Stimulated activated naive CD4-positive, alpha-beta T cell (primary cell): ENCODE data around the gene AP4E1.
"Not testable (repeated sequence)": the region's sequence is repeated elsewhere in the genome, so short reads cannot be mapped to it uniquely, and the experiment has no call there.

Experiments used
- DNase-seq, 6 experiments: peaks; one replicate each; lab custom pipeline; 2025; lab: John Stamatoyannopoulos, UW

Gene AP4E1

DNA sequence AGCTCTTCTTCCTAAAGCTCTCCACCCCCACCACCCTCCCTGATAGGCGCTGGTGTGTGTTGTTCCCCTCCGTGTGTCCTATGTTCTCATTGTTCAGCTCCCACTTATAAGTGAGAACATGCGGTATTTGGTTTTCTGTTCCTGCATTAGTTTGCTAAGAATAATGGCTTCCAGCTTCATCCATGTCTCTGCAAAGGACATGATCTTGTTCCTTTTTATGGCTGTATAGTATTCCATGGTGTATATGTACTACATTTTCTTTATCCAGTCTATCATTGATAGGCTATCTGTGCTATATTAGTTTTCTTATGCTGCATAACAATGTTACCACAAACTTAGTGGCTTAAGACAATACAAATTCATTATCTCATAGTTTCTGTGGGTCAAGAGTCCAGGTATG, 42.3 kb downstream of the AP4E1 start:
- not testable (repeated sequence) for DNase-seq

GRCh38 chr15:50953302-50953701, 44.8 kb downstream of the AP4E1 start:
- DNase-seq, result no peak

GRCh38 chr15:50954837-50955236, 46.4 kb downstream of the AP4E1 start:
- DNase-seq, result not testable (repeated sequence)

- no peak for DNase-seq
Observed at GRCh38 chr15:50959717-50960116, 51.2 kb downstream of the AP4E1 start.

GRCh38 chr15:50964075-50964474, 55.6 kb downstream of the AP4E1 start:
- peak in 1 of 6 experiments; percentile 0 for DNase-seq

DNA sequence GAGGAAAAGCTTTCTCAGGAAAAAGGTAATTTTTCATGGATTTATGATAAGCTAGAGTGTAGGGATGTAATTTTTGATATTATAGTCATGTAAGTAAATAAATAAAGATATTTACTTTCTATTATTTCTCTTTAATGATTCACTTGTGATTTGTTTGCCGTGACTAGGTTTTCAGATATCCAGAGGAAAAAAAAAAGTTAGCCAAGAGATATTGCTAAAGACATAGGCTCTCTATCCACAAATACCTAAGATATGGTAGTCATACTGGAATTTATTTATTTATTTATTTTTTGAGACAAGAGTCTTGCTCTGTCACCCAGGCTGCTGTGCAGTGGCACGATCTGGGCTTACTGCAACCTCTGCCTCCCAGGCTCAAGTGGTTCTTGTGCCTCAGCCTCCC, 59.9 kb downstream of the AP4E1 start:
- DNase-seq, result no peak

DNA sequence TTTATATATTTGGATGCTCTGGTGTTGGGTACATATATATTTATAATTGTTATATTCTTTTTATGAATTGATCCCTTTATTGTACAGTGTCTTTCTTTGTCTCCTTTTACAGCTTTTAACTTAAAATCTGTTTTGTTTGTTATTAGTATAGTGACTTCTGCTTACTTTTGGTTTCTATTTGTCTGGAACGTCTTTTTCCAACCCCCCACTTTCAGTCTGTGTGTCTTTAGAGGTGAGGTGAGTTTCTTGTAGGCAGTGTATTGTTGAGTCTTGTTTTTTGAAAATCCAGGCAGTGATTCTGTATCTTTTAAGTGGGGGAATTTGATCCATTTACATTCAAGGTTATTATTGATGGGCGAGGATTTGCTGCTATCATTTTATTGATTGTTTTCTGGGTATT, 62.0 kb downstream of the AP4E1 start:
- no peak for DNase-seq

DNA sequence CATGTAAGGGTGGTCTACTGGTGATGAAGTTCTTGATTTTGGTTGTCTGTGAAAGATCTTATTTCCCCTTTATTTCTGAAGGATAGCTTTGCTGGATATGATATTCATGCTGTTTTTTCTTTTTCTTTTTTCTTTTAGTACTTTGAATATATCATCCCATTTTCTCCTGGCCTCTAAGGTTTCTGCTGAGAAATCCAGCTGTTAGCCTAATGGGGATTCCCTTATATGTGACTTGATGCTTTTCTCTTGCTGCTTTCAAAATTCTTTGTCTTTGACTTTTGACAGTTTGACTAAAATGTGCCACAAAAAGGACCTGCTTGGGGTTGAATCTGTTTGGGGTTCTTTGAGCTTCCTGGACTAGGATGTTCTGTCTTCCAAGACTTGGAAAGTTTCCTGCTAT, 62.6 kb downstream of the AP4E1 start:
- no peak for DNase-seq

DNA sequence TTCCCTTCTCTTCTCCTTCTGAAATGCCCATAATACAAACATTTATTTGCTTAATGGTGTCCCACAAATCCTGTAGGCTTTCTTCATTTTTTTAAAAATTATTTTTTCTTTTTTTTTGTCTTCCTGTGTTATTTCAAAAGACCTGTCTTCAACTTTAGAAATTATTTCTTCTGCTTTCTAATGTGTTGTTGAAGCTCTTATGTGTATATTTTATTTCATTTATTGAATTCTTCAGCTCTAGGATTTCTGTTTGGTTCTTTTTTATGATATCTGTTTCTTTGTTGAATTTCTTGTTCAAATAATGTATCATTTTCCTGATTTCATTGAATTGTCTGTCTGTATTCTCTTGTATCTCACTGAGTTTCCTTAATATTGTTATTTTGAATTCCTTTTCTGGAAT, 63.1 kb downstream of the AP4E1 start:
- no peak for DNase-seq

- DNase-seq, result no peak
Observed at GRCh38 chr15:50973605-50974004, 65.1 kb downstream of the AP4E1 start.

GRCh38 chr15:50977162-50977561, 68.7 kb downstream of the AP4E1 start:
- no peak for DNase-seq

GRCh38 chr15:50978580-50978979, 70.1 kb downstream of the AP4E1 start:
- DNase-seq, result no peak

DNA sequence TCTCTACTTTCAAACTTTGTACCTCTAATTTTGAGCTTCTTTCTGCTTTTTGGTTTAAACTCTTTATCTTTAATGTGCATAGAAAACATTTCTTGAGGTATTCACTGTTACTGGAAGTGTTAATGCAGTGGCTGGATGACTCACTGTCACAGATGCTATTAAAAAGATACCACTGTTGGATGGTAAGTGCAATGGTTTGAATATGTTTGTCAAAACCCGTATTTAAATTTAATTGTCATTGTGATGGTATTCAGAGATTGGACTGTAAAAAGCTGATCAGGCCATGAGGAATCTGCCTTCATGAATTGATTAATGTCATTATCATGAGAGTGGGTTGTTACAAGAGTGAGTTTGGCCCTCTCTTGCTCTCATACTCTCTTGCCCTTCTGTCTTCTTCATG, 70.6 kb downstream of the AP4E1 start:
- DNase-seq, result no peak

- no peak for DNase-seq
Observed at GRCh38 chr15:50993598-50993997, 85.1 kb downstream of the AP4E1 start.

DNA sequence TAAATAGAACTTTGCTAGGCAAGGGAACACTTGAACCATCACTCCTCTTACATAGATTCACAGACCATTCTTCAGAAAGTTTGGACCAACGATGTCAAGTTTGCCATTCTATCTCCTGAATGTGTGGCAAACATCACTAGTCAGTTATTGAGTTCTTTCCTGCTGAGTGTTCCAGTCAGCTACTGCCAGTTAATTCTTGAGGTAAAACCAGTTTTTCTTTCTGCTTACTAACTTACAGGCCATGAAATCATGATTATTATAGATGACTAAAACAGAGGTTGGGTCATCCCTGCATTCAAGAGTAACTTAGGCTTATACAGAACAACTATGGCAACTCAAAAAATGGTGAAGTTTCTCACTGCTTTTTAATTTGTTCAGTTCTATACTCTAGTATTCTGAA, 88.2 kb downstream of the AP4E1 start:
- DNase-seq, result no peak

DNA sequence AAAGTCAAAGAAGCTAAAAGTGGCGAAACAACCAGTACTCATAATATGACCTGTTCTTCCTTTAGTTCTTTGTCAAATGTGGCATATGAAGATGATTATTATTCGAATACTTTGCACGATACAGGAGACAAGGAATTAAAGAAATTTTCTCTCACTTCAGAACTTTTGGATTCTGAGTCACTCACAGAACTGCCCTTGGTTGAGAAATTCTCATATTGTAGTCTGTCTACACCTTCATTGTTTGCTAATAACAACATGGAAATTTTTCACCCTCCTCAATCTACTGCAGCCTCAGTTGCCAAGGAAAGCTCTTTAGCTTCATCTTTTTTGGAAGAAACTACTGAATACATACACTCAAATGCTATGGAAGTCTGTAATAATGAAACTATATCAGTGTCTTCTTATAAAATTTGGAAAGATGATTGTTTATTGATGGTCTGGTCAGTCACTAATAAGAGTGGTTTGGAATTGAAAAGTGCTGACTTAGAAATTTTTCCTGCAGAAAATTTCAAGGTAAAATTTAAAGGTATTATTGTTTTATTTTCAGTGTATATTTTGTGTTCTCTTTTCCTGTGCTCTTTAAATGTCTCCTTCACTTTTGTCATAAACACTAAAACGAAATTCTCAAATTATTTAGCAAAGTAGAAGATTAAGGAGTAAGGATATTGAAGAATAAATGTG, 89.0 kb downstream of the AP4E1 start:
- no peak for DNase-seq

DNA sequence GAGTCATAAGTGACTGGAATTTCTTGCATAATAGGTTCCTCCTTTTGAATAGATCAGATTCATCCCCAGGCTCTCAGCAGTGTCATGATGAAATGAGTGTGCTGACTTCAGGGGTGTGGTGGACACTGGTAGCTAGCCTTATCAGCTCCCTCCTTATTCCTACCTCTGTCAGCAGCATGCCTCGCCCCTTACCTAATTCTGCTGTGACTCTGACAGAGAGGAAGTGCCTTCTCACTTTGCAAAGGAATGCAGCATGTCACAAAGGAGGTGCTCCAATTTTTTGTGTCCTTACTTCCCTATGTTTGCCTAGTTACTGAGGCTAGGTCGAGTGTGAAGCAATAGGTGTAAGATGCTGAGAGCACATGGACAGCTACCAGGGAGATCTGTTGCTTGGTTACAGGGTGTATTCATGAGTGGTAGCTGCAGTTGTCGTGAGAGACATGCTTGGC, 95.6 kb downstream of the AP4E1 start:
- no peak for DNase-seq

GRCh38 chr15:51006336-51006985, 98.0 kb downstream of the AP4E1 start:
- DNase-seq, result no peak

DNA sequence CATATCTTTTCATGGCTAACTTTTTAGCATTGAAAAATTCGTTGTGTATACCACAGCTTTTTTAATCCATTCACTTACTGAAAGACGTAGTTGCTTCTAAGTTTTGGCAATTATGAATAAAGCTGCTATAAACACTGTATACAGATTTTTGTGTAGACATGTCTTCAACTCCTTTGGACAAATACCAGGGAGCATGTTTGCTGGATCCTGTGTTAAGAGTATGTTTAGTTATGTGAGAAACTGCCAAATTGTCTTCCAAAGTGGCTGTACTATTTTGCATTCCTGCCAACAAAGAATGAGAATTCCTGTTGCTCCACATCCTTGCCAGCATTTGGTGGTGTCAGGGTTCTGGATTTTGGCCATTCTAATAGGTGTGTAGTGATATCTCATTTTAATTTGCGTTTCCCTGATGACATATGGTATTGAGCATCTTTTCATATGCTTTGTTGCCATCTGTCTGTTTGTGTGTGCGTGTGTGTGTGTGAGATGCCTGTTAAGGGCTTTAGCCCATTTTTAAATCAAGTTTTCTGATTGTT, 98.7 kb downstream of the AP4E1 start:
- DNase-seq, result no peak

- no peak for DNase-seq
Observed at GRCh38 chr15:51011212-51011611, 102.7 kb downstream of the AP4E1 start.

DNA sequence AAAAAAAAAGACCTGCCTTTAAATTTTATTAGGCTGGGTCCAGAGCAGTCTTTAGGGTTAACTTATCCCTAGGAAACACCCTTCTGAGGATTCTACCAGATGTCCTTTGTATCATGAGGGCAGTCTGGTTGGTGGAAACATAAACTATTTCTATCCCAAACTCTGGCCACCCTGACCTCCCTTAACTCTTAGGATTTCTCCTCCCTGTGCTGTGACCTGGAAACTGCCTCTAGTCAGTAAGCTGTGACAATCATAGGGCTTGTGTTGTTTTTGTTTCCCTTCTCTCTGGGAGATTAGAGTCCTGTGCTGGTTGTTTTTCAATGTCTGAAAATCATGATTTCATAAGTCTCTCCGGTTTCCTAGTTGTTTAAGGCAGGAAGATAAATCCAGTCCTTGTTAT, 108.1 kb downstream of the AP4E1 start:
- no peak for DNase-seq

DNA sequence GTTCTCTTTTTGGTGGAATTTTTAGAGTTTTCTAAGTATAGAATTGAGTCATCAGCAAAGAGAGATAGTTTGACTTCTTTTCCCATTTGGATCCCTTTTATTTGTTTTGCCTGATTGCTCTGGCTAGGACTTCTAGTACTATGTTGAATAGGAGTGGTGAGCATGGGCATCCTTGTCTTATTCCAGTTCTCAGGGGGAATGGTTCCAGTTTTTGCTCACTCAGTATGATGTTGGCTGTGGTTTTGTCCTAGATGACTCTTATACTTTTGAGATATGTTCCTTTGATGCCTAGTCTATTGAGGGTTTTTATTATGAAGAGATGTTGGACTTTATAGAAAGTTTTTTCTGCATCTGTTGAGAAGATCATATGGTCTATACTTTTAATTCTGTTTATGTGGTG, 113.7 kb downstream of the AP4E1 start:
- DNase-seq, result no peak

GRCh38 chr15:51023499-51023898, 115.0 kb downstream of the AP4E1 start:
- DNase-seq, result no peak
